GM23338 (cell line): Measurements from ENCODE around the gene TUBA1B. TPM values are rescaled to one million over a fixed set of nuclear protein-coding genes. Genes with fewer than 3 reads are reported as not detected.

Source experiments
- ATAC-seq: fragments of 200-7000 bp; cut with Tn5 transposase; 3 replicates; pipeline ENCODE4 v1.9.1; 2020
- DNase-seq: peaks from one replicate; pipeline ENCODE4 v3.0.0-alpha.2; 2015; ENCODE audit warnings: low spot score
- H2AFZ ChIP-seq: fragments of 200-600 bp; sonication (generic); 2 replicates; pipeline ENCODE4 v1.8.0; 2016; ENCODE audit warnings: antibody characterized with exemption, mild to moderate bottlenecking, moderate library complexity
- H3F3A ChIP-seq: fragments of 200-600 bp; sonication (generic); replicated peaks from 2 replicates; pipeline ENCODE4 v1.8.0; 2017; ENCODE audit warnings: antibody characterized with exemption, mixed run types, low read depth
- H3K27ac ChIP-seq: fragments of 200-600 bp; sonication (generic); 2 replicates; pipeline ENCODE4 v1.6.1; 2016; ENCODE audit warnings: low read depth
- H3K27me3 ChIP-seq: fragments of 200-600 bp; sonication (generic); 2 replicates; pipeline ENCODE4 v1.8.0; 2016; ENCODE audit warnings: mild to moderate bottlenecking, mixed run types, moderate library complexity; ENCODE audit not compliant: insufficient read depth
- H3K36me3 ChIP-seq: fragments of 200-600 bp; sonication (generic); 2 replicates; pipeline ENCODE4 v1.8.0; 2016; ENCODE audit warnings: mild to moderate bottlenecking; ENCODE audit not compliant: insufficient read depth
- H3K4me1 ChIP-seq: fragments of 200-600 bp; sonication (generic); 2 replicates; pipeline ENCODE4 v1.8.0; 2016; ENCODE audit warnings: mild to moderate bottlenecking, moderate library complexity; ENCODE audit not compliant: insufficient read depth
- H3K4me2 ChIP-seq: fragments of 200-600 bp; sonication (generic); 2 replicates; pipeline ENCODE4 v1.7.1; 2017; ENCODE audit warnings: mixed run types
- H3K4me3 ChIP-seq: fragments of 200-600 bp; sonication (generic); 2 replicates; pipeline ENCODE4 v1.6.1; 2016; ENCODE audit warnings: mixed run types
- H3K79me2 ChIP-seq: fragments of 200-600 bp; sonication (generic); replicated peaks from 2 replicates; pipeline ENCODE4 v1.8.0; 2017; ENCODE audit warnings: mild to moderate bottlenecking; ENCODE audit not compliant: insufficient read depth
- H3K9me2 ChIP-seq: fragments of 200-600 bp; sonication (generic); 2 replicates; pipeline ENCODE4 v1.8.0; 2017; ENCODE audit not compliant: insufficient read depth
- H4K20me1 ChIP-seq: fragments of 200-600 bp; sonication (generic); replicated peaks from 2 replicates; pipeline ENCODE4 v1.8.0; 2017; ENCODE audit warnings: mild to moderate bottlenecking; ENCODE audit not compliant: insufficient read depth
- H3K27ac Mint-ChIP-seq: 2 replicates; pipeline ENCODE4 v1.8.0; 2020; ENCODE audit warnings: inconsistent platforms, mild to moderate bottlenecking, moderate library complexity, mixed read lengths
- H3K27me3 Mint-ChIP-seq: 3 replicates; pipeline ENCODE4 v1.8.0; 2022; ENCODE audit warnings: low read depth, mild to moderate bottlenecking, moderate library complexity, mixed read lengths, inconsistent platforms; ENCODE audit not compliant: insufficient read depth, poor library complexity
- H3K36me3 Mint-ChIP-seq: 3 replicates; pipeline ENCODE4 v1.8.0; 2021; ENCODE audit warnings: low read depth, mild to moderate bottlenecking, inconsistent platforms, moderate library complexity, mixed read lengths
- H3K4me1 Mint-ChIP-seq: 3 replicates; pipeline ENCODE4 v1.8.0; 2020; ENCODE audit warnings: mild to moderate bottlenecking, inconsistent platforms, mixed read lengths
- H3K4me3 Mint-ChIP-seq: 3 replicates; pipeline ENCODE4 v1.8.0; 2021; ENCODE audit warnings: moderate library complexity, mild to moderate bottlenecking, inconsistent platforms, mixed read lengths
- H3K9me3 Mint-ChIP-seq: 3 replicates; pipeline ENCODE4 v1.8.0; 2020; ENCODE audit warnings: moderate library complexity, mild to moderate bottlenecking, inconsistent platforms, mixed read lengths
- CREB1 ChIP-seq: fragments of 250-450 bp; sonication (Bioruptor Pico); IDR thresholded peaks from 2 replicates; pipeline ENCODE4 v1.5.0; 2020; ENCODE audit warnings: low read depth, mild to moderate bottlenecking, moderate library complexity
- EZH2 ChIP-seq: fragments of 200-600 bp; sonication (generic); IDR thresholded peaks from one replicate; pipeline ENCODE4 v1.8.0; 2017; ENCODE audit warnings: antibody characterized with exemption, mild to moderate bottlenecking, low read depth; ENCODE audit not compliant: unreplicated experiment
- EZH2phosphoT487 ChIP-seq: fragments of 200-600 bp; sonication (generic); IDR thresholded peaks from one replicate; pipeline ENCODE4 v1.8.1; 2018; ENCODE audit warnings: antibody characterized with exemption; ENCODE audit not compliant: unreplicated experiment
- JUNB ChIP-seq: IDR thresholded peaks from one replicate; pipeline ENCODE4 v1.6.1; 2016; ENCODE audit warnings: antibody characterized with exemption; ENCODE audit not compliant: unreplicated experiment
- POLR2AphosphoS5 ChIP-seq: IDR thresholded peaks from 2 replicates; pipeline ENCODE4 v1.6.1; 2016; ENCODE audit warnings: antibody characterized with exemption, low read depth
- STAT1 ChIP-seq: IDR thresholded peaks from one replicate; pipeline ENCODE4 v1.6.1; 2016; ENCODE audit warnings: antibody characterized with exemption; ENCODE audit not compliant: unreplicated experiment
- polyA plus RNA-seq: library from polyadenylated mRNA; unstranded; fragments of >200 nt; fragmentation: Nextera tagmentation; extraction: Ambion mirVana; gene quantifications from 2 replicates; pipeline ENCODE4 v1.2.1, GENCODE V29; 2016
- total RNA-seq: library from RNA; depleted of rRNA; stranded (reverse); fragments of >200 nt; shearing (Covaris generic); gene quantifications from 2 replicates; pipeline ENCODE4 v1.2.3, GENCODE V29; 2014
- TF ChIP-seq, protein P1 (sequence below): fragments of 250-450 bp; sonication (Bioruptor Pico); IDR thresholded peaks from 2 replicates; pipeline ENCODE4 v1.5.0; 2020; ENCODE audit warnings: mild to moderate bottlenecking, moderate library complexity
- TF ChIP-seq, protein P2 (sequence below): IDR thresholded peaks from 2 replicates; pipeline ENCODE4 v1.6.1; 2016; ENCODE audit warnings: antibody characterized with exemption
- TF ChIP-seq, protein P3 (sequence below), 2 experiments: fragments of 200-600 bp in 1 of 2; sonication (generic) in 1 of 2; conservative IDR thresholded peaks; 2 replicates each; pipeline versions ENCODE4 v1.5.1 to v1.6.1; 2016 to 2017; ENCODE audit warnings: antibody characterized with exemption in 2 of 2, low read depth in 2 of 2, mild to moderate bottlenecking in 2 of 2, moderate library complexity in 1 of 2

Gene TUBA1B
- total and polyA plus RNA-seq, 2 experiments from 2014 or later: 1,116 to 2,718 TPM

DNA sequence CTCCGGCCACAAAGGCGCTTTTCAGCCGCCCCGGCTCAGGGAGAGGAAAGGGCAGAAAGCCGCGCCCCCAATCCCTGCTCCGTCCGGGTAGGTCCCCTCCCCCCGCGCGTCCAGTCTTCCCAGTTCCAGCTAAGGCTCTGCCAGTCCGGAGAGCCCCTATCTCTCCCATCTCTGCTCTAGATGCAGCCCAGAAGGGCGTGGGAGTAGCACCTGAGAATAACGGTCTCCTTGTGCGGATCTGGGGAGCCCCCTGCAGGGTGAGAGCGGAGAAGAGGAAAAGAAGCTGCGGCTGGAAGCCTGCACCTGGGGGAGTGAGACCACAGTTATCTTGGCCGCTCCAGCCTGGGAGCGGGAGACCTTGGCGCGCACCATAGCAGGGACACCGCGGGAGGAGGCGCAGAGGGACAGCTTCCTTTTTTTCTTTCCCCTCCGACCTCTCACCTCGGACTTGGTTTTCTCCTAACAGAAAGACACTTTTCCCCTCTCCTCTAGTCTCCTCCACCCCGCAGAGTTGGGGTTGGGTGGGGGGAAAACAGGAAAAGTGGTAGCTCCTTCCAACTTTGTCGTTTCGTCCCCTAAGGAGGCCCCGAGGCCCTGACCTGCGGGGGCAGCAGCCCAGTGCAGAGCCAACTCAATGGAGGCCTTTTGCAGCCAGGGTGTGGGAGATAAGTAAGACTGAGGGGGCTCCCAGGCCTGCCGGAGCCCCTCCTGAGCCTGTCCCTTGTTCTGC, 38.9 kb downstream of the TUBA1B start:
- H3K4me2 ChIP-seq: peak overlapping the region; percentile 88
- no peak overlapping the region for H3K27ac Mint-ChIP-seq
- peaks cover 84% of the 10 kb centered on the region for H3K27me3 Mint-ChIP-seq
- H3K4me3 Mint-ChIP-seq: peak overlapping the region; percentile 68
- peaks cover 51% of the 10 kb centered on the region for H3K4me1 ChIP-seq
- no peaks in the 10 kb centered on the region for H3K9me3 Mint-ChIP-seq
- H3K4me3 ChIP-seq: peak overlapping the region; percentile 53
- ATAC-seq (peak; percentile 30), DNase-seq (peak; percentile 90)
- no peak overlapping the region for H3K27ac ChIP-seq
- H3K36me3 Mint-ChIP-seq: no peaks in the 10 kb centered on the region; the same call in 2 of the 3 replicates
- H3F3A ChIP-seq: peaks cover 16% of the 10 kb centered on the region; the same call in 1 of the 2 replicates
- no peaks in the 10 kb centered on the region for H3K79me2 ChIP-seq
- H3K4me1 Mint-ChIP-seq: peaks cover 53% of the 10 kb centered on the region
- no peaks in the 10 kb centered on the region for H3K9me2 ChIP-seq
- TF ChIP-seq CREB1 (CRISPR knock-in tag) (no peak), JUNB (no peak), STAT1 (no peak), POLR2AphosphoS5 (no peak), EZH2 (peak; percentile 27), EZH2phosphoT487 (no peak)
- TF ChIP-seq, protein P1, sequence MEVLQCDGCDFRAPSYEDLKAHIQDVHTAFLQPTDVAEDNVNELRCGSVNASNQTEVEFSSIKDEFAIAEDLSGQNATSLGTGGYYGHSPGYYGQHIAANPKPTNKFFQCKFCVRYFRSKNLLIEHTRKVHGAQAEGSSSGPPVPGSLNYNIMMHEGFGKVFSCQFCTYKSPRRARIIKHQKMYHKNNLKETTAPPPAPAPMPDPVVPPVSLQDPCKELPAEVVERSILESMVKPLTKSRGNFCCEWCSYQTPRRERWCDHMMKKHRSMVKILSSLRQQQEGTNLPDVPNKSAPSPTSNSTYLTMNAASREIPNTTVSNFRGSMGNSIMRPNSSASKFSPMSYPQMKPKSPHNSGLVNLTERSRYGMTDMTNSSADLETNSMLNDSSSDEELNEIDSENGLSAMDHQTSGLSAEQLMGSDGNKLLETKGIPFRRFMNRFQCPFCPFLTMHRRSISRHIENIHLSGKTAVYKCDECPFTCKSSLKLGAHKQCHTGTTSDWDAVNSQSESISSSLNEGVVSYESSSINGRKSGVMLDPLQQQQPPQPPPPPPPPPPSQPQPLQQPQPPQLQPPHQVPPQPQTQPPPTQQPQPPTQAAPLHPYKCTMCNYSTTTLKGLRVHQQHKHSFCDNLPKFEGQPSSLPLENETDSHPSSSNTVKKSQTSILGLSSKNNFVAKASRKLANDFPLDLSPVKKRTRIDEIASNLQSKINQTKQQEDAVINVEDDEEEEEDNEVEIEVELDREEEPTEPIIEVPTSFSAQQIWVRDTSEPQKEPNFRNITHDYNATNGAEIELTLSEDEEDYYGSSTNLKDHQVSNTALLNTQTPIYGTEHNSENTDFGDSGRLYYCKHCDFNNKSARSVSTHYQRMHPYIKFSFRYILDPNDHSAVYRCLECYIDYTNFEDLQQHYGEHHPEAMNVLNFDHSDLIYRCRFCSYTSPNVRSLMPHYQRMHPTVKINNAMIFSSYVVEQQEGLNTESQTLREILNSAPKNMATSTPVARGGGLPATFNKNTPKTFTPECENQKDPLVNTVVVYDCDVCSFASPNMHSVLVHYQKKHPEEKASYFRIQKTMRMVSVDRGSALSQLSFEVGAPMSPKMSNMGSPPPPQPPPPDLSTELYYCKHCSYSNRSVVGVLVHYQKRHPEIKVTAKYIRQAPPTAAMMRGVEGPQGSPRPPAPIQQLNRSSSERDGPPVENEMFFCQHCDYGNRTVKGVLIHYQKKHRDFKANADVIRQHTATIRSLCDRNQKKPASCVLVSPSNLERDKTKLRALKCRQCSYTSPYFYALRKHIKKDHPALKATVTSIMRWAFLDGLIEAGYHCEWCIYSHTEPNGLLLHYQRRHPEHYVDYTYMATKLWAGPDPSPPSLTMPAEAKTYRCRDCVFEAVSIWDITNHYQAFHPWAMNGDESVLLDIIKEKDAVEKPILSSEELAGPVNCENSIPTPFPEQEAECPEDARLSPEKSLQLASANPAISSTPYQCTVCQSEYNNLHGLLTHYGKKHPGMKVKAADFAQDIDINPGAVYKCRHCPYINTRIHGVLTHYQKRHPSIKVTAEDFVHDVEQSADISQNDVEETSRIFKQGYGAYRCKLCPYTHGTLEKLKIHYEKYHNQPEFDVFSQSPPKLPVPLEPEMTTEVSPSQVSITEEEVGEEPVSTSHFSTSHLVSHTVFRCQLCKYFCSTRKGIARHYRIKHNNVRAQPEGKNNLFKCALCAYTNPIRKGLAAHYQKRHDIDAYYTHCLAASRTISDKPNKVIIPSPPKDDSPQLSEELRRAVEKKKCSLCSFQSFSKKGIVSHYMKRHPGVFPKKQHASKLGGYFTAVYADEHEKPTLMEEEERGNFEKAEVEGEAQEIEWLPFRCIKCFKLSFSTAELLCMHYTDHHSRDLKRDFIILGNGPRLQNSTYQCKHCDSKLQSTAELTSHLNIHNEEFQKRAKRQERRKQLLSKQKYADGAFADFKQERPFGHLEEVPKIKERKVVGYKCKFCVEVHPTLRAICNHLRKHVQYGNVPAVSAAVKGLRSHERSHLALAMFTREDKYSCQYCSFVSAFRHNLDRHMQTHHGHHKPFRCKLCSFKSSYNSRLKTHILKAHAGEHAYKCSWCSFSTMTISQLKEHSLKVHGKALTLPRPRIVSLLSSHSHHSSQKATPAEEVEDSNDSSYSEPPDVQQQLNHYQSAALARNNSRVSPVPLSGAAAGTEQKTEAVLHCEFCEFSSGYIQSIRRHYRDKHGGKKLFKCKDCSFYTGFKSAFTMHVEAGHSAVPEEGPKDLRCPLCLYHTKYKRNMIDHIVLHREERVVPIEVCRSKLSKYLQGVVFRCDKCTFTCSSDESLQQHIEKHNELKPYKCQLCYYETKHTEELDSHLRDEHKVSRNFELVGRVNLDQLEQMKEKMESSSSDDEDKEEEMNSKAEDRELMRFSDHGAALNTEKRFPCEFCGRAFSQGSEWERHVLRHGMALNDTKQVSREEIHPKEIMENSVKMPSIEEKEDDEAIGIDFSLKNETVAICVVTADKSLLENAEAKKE (CRISPR knock-in tag): no peak
- TF ChIP-seq, protein P2, sequence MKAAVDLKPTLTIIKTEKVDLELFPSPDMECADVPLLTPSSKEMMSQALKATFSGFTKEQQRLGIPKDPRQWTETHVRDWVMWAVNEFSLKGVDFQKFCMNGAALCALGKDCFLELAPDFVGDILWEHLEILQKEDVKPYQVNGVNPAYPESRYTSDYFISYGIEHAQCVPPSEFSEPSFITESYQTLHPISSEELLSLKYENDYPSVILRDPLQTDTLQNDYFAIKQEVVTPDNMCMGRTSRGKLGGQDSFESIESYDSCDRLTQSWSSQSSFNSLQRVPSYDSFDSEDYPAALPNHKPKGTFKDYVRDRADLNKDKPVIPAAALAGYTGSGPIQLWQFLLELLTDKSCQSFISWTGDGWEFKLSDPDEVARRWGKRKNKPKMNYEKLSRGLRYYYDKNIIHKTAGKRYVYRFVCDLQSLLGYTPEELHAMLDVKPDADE: no peak
- TF ChIP-seq, protein P3, sequence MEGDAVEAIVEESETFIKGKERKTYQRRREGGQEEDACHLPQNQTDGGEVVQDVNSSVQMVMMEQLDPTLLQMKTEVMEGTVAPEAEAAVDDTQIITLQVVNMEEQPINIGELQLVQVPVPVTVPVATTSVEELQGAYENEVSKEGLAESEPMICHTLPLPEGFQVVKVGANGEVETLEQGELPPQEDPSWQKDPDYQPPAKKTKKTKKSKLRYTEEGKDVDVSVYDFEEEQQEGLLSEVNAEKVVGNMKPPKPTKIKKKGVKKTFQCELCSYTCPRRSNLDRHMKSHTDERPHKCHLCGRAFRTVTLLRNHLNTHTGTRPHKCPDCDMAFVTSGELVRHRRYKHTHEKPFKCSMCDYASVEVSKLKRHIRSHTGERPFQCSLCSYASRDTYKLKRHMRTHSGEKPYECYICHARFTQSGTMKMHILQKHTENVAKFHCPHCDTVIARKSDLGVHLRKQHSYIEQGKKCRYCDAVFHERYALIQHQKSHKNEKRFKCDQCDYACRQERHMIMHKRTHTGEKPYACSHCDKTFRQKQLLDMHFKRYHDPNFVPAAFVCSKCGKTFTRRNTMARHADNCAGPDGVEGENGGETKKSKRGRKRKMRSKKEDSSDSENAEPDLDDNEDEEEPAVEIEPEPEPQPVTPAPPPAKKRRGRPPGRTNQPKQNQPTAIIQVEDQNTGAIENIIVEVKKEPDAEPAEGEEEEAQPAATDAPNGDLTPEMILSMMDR (conservative IDR thresholded peaks at IDR 0.05; ENCODE audit: low read depth in 2 of 2): peak; percentile 49 to 68
- no peaks in the 10 kb centered on the region for H3K36me3 ChIP-seq
- H2AFZ ChIP-seq: peak overlapping the region; percentile 72; the same call in 1 of the 2 replicates
- H3K27me3 ChIP-seq: peaks cover 92% of the 10 kb centered on the region
- H4K20me1 ChIP-seq: peaks cover 14% of the 10 kb centered on the region
